Liver (tissue), 9 donors: ENCODE data around the gene CPEB2. TPM values are rescaled to one million over a fixed set of nuclear protein-coding genes. Genes with fewer than 3 reads are reported as not detected.

Source experiments
- DNase-seq: peaks from one replicate; pipeline ENCODE4 v3.0.0-alpha.2; 2017; ENCODE audit warnings: low spot score
- H3K27ac ChIP-seq, 2 donors: one replicate each; pipeline ENCODE4 v1.7.0; 2013; ENCODE audit warnings: inconsistent platforms in 2 of 2, low read length in 2 of 2, control low read depth in 1 of 2, low read depth in 1 of 2, mild to moderate bottlenecking in 1 of 2
- H3K27me3 ChIP-seq, 4 donors: one replicate each; pipeline versions ENCODE4 v1.6.1 to v1.7.0; 2013; ENCODE audit warnings: low read length in 3 of 4, inconsistent platforms in 1 of 4, mild to moderate bottlenecking in 1 of 4, moderate library complexity in 1 of 4; ENCODE audit not compliant: control insufficient read depth in 4 of 4, insufficient read depth in 4 of 4
- H3K36me3 ChIP-seq, 4 donors: one replicate each; pipeline versions ENCODE4 v1.6.1 to v1.7.0; 2013; ENCODE audit warnings: low read length in 3 of 4, mild to moderate bottlenecking in 3 of 4, low read depth in 1 of 4, moderate library complexity in 1 of 4; ENCODE audit not compliant: control insufficient read depth in 4 of 4, insufficient read depth in 3 of 4
- H3K4me1 ChIP-seq, 4 donors: one replicate each; pipeline versions ENCODE4 v1.6.1 to v1.7.0; 2013; ENCODE audit warnings: low read length in 3 of 4, mild to moderate bottlenecking in 3 of 4, moderate library complexity in 1 of 4; ENCODE audit not compliant: control insufficient read depth in 4 of 4, insufficient read depth in 4 of 4
- H3K4me3 ChIP-seq, 3 donors: one replicate each; pipeline versions ENCODE4 v1.6.1 to v1.7.0; 2013; ENCODE audit warnings: low read length in 3 of 3, control low read depth in 1 of 3, low read depth in 1 of 3, mild to moderate bottlenecking in 1 of 3
- H3K9ac ChIP-seq, 2 donors: one replicate each; pipeline ENCODE4 v1.7.0; 2013; ENCODE audit warnings: low read length in 2 of 2, mild to moderate bottlenecking in 2 of 2, moderate library complexity in 2 of 2, control low read depth in 1 of 2, low read depth in 1 of 2
- H3K9me3 ChIP-seq, 4 donors: one replicate each; pipeline versions ENCODE4 v1.6.1 to v1.7.0; 2013; ENCODE audit warnings: low read length in 3 of 4; ENCODE audit not compliant: control insufficient read depth in 4 of 4
- ATF3 ChIP-seq: IDR thresholded peaks from 2 replicates; pipeline ENCODE4 v1.6.1; 2016; ENCODE audit warnings: antibody characterized with exemption
- EGR1 ChIP-seq, 2 donors: IDR thresholded peaks; 2 replicates each; pipeline ENCODE4 v1.6.1; 2016 to 2018; ENCODE audit warnings: antibody characterized with exemption in 2 of 2, low read depth in 2 of 2
- FOXA1 ChIP-seq: IDR thresholded peaks from 2 replicates; pipeline ENCODE4 v1.6.1; 2016; ENCODE audit warnings: antibody characterized with exemption
- FOXA2 ChIP-seq: IDR thresholded peaks from 2 replicates; pipeline ENCODE4 v1.6.1; 2016; ENCODE audit warnings: antibody characterized with exemption
- GABPA ChIP-seq, 2 donors: IDR thresholded peaks in 1 of 2; conservative IDR thresholded peaks in 1 of 2; 2 replicates each; pipeline ENCODE4 v1.6.1; 2016; ENCODE audit warnings: antibody characterized with exemption in 2 of 2, mild to moderate bottlenecking in 1 of 2, moderate library complexity in 1 of 2
- HNF4A ChIP-seq, 2 donors: conservative IDR thresholded peaks; 2 replicates each; pipeline ENCODE4 v1.6.1; 2016; ENCODE audit warnings: antibody characterized with exemption in 2 of 2, mild to moderate bottlenecking in 2 of 2
- HNF4G ChIP-seq: IDR thresholded peaks from 2 replicates; pipeline ENCODE4 v1.6.1; 2016; ENCODE audit warnings: antibody characterized with exemption
- JUND ChIP-seq, 2 donors: IDR thresholded peaks; 2 replicates each; pipeline ENCODE4 v1.6.1; 2016; ENCODE audit warnings: antibody characterized with exemption in 2 of 2
- MAX ChIP-seq: IDR thresholded peaks from 2 replicates; pipeline ENCODE4 v1.6.1; 2016; ENCODE audit warnings: antibody characterized with exemption
- RAD21 ChIP-seq, 2 donors: IDR thresholded peaks; 2 replicates each; pipeline ENCODE4 v1.6.1; 2016; ENCODE audit warnings: antibody characterized with exemption in 2 of 2, mild to moderate bottlenecking in 2 of 2
- RXRA ChIP-seq, 2 donors: IDR thresholded peaks; 2 replicates each; pipeline ENCODE4 v1.6.1; 2017 to 2018; ENCODE audit warnings: antibody characterized with exemption in 2 of 2, mild to moderate bottlenecking in 1 of 2
- SP1 ChIP-seq: IDR thresholded peaks from 2 replicates; pipeline ENCODE4 v1.6.1; 2018; ENCODE audit warnings: antibody characterized with exemption, mild to moderate bottlenecking
- TAF1 ChIP-seq: conservative IDR thresholded peaks from 2 replicates; pipeline ENCODE4 v1.6.1; 2016; ENCODE audit warnings: antibody characterized with exemption, mild to moderate bottlenecking
- YY1 ChIP-seq: IDR thresholded peaks from 2 replicates; pipeline ENCODE4 v1.6.1; 2016; ENCODE audit warnings: antibody characterized with exemption, mild to moderate bottlenecking
- WGBS: extraction: QIAGEN DNeasy Blood & Tissue Kit; methylation state at CpG from one replicate; pipeline ENCODE4 v1.1.7; 2013; 5-methylcytosine and 5-hydroxymethylcytosine counted together
- polyA plus RNA-seq, 2 donors: library from polyadenylated mRNA; stranded (reverse) in 1 of 2; unstranded in 1 of 2; fragments of 200-250 nt in 1 of 2; fragments of >200 nt in 1 of 2; fragmentation: Nextera tagmentation in 1 of 2; extraction: Ambion mirVana in 1 of 2; gene quantifications; one replicate each; pipeline versions ENCODE4 v1.2.1 to v1.2.3, GENCODE V29; 2013 to 2015
- total RNA-seq, 2 donors: library from RNA; depleted of rRNA; stranded (reverse); fragments of >200 nt; gene quantifications; one replicate each; pipeline ENCODE4 v1.2.3, GENCODE V29; 2014
- TF ChIP-seq, protein P1 (sequence below): IDR thresholded peaks from 2 replicates; pipeline ENCODE4 v1.6.1; 2016; ENCODE audit warnings: antibody characterized with exemption
- TF ChIP-seq, protein P2 (sequence below): IDR thresholded peaks from 2 replicates; pipeline ENCODE4 v1.6.1; 2016; ENCODE audit warnings: antibody characterized with exemption, mild to moderate bottlenecking
- donor health status: healthy.
- donor health status: healthy.
- donor health status: healthy.
- donor health status: healthy.
- donor health status: healthy.

Gene CPEB2
- total and polyA plus RNA-seq, 4 donors, result 3.6 to 14.0 (median 4.6) TPM

DNA sequence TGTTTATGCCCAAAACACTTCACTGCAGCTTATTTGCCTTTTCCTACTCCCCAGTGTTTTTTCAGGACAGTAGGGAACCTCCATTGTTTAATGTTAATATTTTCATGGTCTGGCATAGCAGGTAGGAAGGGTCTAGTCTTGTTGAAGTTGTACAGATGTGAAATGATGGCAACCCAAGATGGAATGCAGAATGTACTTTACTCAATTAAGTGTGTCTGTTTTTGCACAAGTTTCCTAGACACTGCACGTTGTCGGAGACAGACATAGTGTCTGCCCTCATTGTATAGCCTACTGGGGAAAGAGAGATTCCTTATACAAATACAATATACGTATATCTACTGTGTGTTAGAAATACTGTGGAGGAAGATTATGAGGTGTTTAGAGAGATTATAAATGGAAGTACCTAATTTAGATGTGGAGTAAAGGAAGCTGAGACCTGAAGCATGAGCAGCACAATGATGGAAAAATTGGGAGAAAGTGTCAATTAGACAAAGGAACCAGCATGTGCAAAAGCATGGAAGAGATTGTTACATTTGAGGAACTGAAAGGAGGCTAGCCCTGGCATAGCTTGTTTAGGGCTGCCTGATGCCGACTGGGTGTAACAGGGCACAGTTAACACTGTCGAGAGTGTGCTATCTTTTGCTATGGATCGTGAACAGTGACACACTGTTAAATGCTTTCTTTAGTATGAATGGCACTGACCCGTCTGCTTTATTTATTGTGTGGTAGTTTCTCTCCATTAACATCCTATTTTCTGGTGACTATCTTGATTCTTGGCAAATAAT, 18.4 kb downstream of the CPEB2 start:
- no peak for DNase-seq
- Histone ChIP-seq H3K27ac (no peak overlapping the region), H3K36me3 (peaks cover 0 to 19% (median 8%) of the 10 kb centered on the region in 4 donors), H3K4me3 (no peak overlapping the region), H3K27me3 (no peaks in the 10 kb centered on the region), H3K4me1 (peaks cover 0 to 1% (median 0%) of the 10 kb centered on the region in 4 donors), H3K9ac (no peak overlapping the region), H3K9me3 (no peaks in the 10 kb centered on the region)
- WGBS, result 92% methylated on average over 7 of the region's 7 CpGs
- TF ChIP-seq GABPA (IDR thresholded peaks at IDR 0.05 in 1 of 2, conservative IDR thresholded peaks at IDR 0.05 in 1 of 2) (no peak), ATF3 (no peak), JUND (IDR thresholded peaks at IDR 0.05) (no peak), FOXA1 (no peak), TAF1 (no peak)

DNA sequence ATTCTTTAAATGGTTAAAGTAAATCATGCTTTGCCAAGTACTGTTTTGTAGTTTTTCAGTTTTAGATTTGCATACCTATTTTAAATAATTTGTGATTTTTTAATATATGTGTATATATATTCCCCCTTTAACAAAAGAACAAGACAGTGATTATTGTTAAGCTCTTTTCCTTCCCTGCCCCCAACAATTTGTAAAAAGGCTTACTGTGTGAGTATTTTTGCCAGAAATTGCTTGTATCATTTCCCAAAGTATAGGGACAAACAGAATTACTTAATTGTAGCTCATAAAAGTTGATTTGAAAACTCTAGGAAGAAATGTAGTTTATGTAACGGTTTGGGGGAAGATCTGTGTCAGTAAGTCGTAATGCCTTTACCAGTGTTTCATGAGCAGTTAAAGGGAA, 19.0 kb downstream of the CPEB2 start:
- Histone ChIP-seq H3K27me3 (no peaks in the 10 kb centered on the region), H3K4me1 (peaks cover 0 to 1% (median 0%) of the 10 kb centered on the region in 4 donors), H3K36me3 (peaks cover 0 to 18% (median 7%) of the 10 kb centered on the region in 4 donors), H3K9me3 (no peaks in the 10 kb centered on the region), H3K9ac (no peak overlapping the region), H3K4me3 (no peak overlapping the region), H3K27ac (no peak overlapping the region)
- WGBS, result 36% methylated on average over 2 of the region's 2 CpGs
- no peak for DNase-seq
- TF ChIP-seq FOXA1 (no peak), YY1 (no peak), SP1 (no peak), RAD21 (IDR thresholded peaks at IDR 0.05) (no peak), GABPA (IDR thresholded peaks at IDR 0.05 in 1 of 2, conservative IDR thresholded peaks at IDR 0.05 in 1 of 2) (no peak)

- H3K9ac ChIP-seq, result no peak overlapping the region
- H3K27ac ChIP-seq, result no peak overlapping the region
- H3K36me3 ChIP-seq, result peaks cover 0 to 18% (median 5%) of the 10 kb centered on the region in 4 donors
- H3K27me3 ChIP-seq, result no peaks in the 10 kb centered on the region
- DNase-seq, result no peak
- TF ChIP-seq HNF4G, result no peak
- WGBS, result 90% methylated on average over 2 of the region's 2 CpGs
- no peaks in the 10 kb centered on the region for H3K9me3 ChIP-seq
- H3K4me3 ChIP-seq, result no peak overlapping the region
- H3K4me1 ChIP-seq, result peaks cover 0 to 1% (median 0%) of the 10 kb centered on the region in 4 donors
Observed at GRCh38 chr4:15021946-15022345, 19.7 kb downstream of the CPEB2 start.

DNA sequence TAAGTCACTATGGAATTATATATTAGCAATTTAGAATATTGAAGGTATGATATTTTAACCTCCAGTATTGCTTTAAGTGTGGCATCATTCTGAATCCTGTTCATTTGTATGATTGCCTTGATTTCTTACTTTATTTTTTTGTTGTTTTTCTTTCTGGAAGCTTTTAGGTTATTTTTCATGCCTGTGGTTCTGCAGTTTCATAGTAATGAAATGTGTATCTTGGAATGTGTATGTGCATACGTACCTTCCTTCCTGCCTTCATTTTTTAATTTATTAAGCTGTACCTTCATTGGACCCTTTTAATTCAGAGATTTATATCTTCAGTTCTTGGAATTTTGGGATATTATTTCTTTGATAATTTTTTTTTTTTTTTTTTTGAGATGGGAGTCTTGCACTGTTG, 22.1 kb downstream of the CPEB2 start:
- 0% methylated on average over 1 of the region's 1 CpG for WGBS
- no peak overlapping the region for H3K9ac ChIP-seq
- H3K27ac ChIP-seq, result no peak overlapping the region
- peaks cover 0 to 3% (median 0%) of the 10 kb centered on the region in 4 donors for H3K4me1 ChIP-seq
- H3K27me3 ChIP-seq, result no peaks in the 10 kb centered on the region
- H3K36me3 ChIP-seq, result peaks cover 0 to 19% (median 3%) of the 10 kb centered on the region in 4 donors
- H3K4me3 ChIP-seq, result no peak overlapping the region
- H3K9me3 ChIP-seq, result no peaks in the 10 kb centered on the region
- DNase-seq, result no peak
- TF ChIP-seq RAD21 (IDR thresholded peaks at IDR 0.05) (no peak), SP1 (no peak), ATF3 (no peak), GABPA (IDR thresholded peaks at IDR 0.05 in 1 of 2, conservative IDR thresholded peaks at IDR 0.05 in 1 of 2) (no peak), TAF1 (no peak), FOXA1 (no peak), EGR1 (IDR thresholded peaks at IDR 0.05; ENCODE audit: low read depth in 2 of 2) (no peak), HNF4A (conservative IDR thresholded peaks at IDR 0.05) (no peak), FOXA2 (no peak), RXRA (IDR thresholded peaks at IDR 0.05) (no peak), JUND (IDR thresholded peaks at IDR 0.05) (no peak), MAX (no peak), HNF4G (no peak)
- TF ChIP-seq, protein P1, sequence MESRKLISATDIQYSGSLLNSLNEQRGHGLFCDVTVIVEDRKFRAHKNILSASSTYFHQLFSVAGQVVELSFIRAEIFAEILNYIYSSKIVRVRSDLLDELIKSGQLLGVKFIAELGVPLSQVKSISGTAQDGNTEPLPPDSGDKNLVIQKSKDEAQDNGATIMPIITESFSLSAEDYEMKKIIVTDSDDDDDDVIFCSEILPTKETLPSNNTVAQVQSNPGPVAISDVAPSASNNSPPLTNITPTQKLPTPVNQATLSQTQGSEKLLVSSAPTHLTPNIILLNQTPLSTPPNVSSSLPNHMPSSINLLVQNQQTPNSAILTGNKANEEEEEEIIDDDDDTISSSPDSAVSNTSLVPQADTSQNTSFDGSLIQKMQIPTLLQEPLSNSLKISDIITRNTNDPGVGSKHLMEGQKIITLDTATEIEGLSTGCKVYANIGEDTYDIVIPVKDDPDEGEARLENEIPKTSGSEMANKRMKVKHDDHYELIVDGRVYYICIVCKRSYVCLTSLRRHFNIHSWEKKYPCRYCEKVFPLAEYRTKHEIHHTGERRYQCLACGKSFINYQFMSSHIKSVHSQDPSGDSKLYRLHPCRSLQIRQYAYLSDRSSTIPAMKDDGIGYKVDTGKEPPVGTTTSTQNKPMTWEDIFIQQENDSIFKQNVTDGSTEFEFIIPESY, result no peak
- TF ChIP-seq, protein P2, sequence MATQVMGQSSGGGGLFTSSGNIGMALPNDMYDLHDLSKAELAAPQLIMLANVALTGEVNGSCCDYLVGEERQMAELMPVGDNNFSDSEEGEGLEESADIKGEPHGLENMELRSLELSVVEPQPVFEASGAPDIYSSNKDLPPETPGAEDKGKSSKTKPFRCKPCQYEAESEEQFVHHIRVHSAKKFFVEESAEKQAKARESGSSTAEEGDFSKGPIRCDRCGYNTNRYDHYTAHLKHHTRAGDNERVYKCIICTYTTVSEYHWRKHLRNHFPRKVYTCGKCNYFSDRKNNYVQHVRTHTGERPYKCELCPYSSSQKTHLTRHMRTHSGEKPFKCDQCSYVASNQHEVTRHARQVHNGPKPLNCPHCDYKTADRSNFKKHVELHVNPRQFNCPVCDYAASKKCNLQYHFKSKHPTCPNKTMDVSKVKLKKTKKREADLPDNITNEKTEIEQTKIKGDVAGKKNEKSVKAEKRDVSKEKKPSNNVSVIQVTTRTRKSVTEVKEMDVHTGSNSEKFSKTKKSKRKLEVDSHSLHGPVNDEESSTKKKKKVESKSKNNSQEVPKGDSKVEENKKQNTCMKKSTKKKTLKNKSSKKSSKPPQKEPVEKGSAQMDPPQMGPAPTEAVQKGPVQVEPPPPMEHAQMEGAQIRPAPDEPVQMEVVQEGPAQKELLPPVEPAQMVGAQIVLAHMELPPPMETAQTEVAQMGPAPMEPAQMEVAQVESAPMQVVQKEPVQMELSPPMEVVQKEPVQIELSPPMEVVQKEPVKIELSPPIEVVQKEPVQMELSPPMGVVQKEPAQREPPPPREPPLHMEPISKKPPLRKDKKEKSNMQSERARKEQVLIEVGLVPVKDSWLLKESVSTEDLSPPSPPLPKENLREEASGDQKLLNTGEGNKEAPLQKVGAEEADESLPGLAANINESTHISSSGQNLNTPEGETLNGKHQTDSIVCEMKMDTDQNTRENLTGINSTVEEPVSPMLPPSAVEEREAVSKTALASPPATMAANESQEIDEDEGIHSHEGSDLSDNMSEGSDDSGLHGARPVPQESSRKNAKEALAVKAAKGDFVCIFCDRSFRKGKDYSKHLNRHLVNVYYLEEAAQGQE, result no peak
